ENCODE measurements around the gene C10orf95.
"Not testable (repeated sequence)": the region's sequence is repeated elsewhere in the genome, so short reads cannot be mapped to it uniquely, and the experiment has no call there.

C10orf95 gene

GRCh38 chr10:102451105-102451969 lies at the start of gene C10orf95:
C10orf95 (minus strand) TSS chr10:102451543; CDS start chr10:102451093, 450 bp downstream.
- peak within 1 kb of the TSS; percentile 82 for H3K27ac ChIP-seq

GRCh38 chr10:102500686-102501085 lies 49.3 kb upstream of the C10orf95 start:
- not testable (repeated sequence) for H3K27ac ChIP-seq; DNase-seq (ENCODE audit: low read depth, low spot score)

More at GRCh38 chr10:102451105-102451969, at the start of gene C10orf95:
- DNase-seq (ENCODE audit: low read depth, low spot score): no peak

GRCh38 chr10:102499356-102499755 lies 48.0 kb upstream of the C10orf95 start:
- H3K27ac ChIP-seq: no peak overlapping the region

GRCh38 chr10:102497545-102497944 lies 46.2 kb upstream of the C10orf95 start:
- no peak for DNase-seq (ENCODE audit: low read depth, low spot score)
- no peak overlapping the region for H3K27ac ChIP-seq

More at GRCh38 chr10:102499356-102499755, 48.0 kb upstream of the C10orf95 start:
- no peak for DNase-seq (ENCODE audit: low read depth, low spot score)

GRCh38 chr10:102493771-102494170 lies 42.4 kb upstream of the C10orf95 start:
- peak overlapping the region; percentile 46 for H3K27ac ChIP-seq
- peak; percentile 5 for DNase-seq (ENCODE audit: low read depth, low spot score)

- DNase-seq (ENCODE audit: low read depth, low spot score): peak; percentile 6
- H3K27ac ChIP-seq: peak overlapping the region; percentile 46
Measured at GRCh38 chr10:102492983-102493382, 41.6 kb upstream of the C10orf95 start.

GRCh38 chr10:102492344-102492939 lies 41.1 kb upstream of the C10orf95 start:
- no peak overlapping the region for H3K27ac ChIP-seq
- DNase-seq (ENCODE audit: low read depth, low spot score): no peak

- no peak overlapping the region for H3K27ac ChIP-seq
- DNase-seq (ENCODE audit: low read depth, low spot score): no peak
Measured at GRCh38 chr10:102491136-102491535, 39.8 kb upstream of the C10orf95 start.

- no peak overlapping the region for H3K27ac ChIP-seq
- no peak for DNase-seq (ENCODE audit: low read depth, low spot score)
Measured at GRCh38 chr10:102485093-102485784, 33.9 kb upstream of the C10orf95 start.

- no peak for DNase-seq (ENCODE audit: low read depth, low spot score)
- H3K27ac ChIP-seq: no peak overlapping the region
Measured at GRCh38 chr10:102484021-102484420, 32.7 kb upstream of the C10orf95 start.

GRCh38 chr10:102480396-102480795 lies 29.1 kb upstream of the C10orf95 start:
- no peak for DNase-seq (ENCODE audit: low read depth, low spot score)
- H3K27ac ChIP-seq: no peak overlapping the region

GRCh38 chr10:102479651-102480050 lies 28.3 kb upstream of the C10orf95 start:
- DNase-seq (ENCODE audit: low read depth, low spot score): no peak
- no peak overlapping the region for H3K27ac ChIP-seq

GRCh38 chr10:102476466-102477141 lies 25.3 kb upstream of the C10orf95 start:
- H3K27ac ChIP-seq: no peak overlapping the region
- DNase-seq (ENCODE audit: low read depth, low spot score): no peak

- H3K27ac ChIP-seq: no peak overlapping the region
- no peak for DNase-seq (ENCODE audit: low read depth, low spot score)
Measured at GRCh38 chr10:102475451-102476040, 24.2 kb upstream of the C10orf95 start.

GRCh38 chr10:102473445-102474331 lies 22.3 kb upstream of the C10orf95 start:
- no peak for DNase-seq (ENCODE audit: low read depth, low spot score)
- no peak overlapping the region for H3K27ac ChIP-seq

GRCh38 chr10:102470579-102471546 lies 19.5 kb upstream of the C10orf95 start:
- no peak for DNase-seq (ENCODE audit: low read depth, low spot score)
- H3K27ac ChIP-seq: no peak overlapping the region

GRCh38 chr10:102468683-102469082 lies 17.3 kb upstream of the C10orf95 start:
- DNase-seq (ENCODE audit: low read depth, low spot score): no peak

GRCh38 chr10:102467971-102468438 lies 16.7 kb upstream of the C10orf95 start:
- no peak overlapping the region for H3K27ac ChIP-seq

More at GRCh38 chr10:102468683-102469082, 17.3 kb upstream of the C10orf95 start:
- no peak overlapping the region for H3K27ac ChIP-seq

More at GRCh38 chr10:102467971-102468438, 16.7 kb upstream of the C10orf95 start:
- DNase-seq (ENCODE audit: low read depth, low spot score): no peak
